ENCODE results near the gene PRB2. TPM values are rescaled to one million over a fixed set of nuclear protein-coding genes. Genes with fewer than 3 reads are reported as not detected.

The PRB2 gene
- total and polyA plus RNA-seq, 12 donors: not detected

DNA sequence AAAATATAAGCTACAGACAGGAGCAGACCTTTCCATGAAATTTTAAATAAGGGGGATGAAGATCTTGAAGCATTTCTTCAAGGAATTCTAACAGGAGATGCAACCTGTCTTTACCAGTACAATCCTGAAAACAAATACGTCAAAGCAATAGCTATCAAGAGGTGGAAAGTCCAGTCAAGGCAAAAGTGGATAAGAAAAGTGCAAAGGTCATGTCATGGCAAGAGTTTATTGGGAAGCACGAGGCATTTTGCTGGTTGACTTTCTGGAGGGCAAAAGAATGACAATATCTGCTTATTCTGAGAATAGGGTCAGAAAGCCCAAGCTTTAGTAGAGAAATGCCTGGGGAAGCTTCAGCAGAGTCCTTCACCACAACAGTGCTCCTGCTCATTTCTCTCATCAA lies 50.9 kb downstream of the PRB2 start:
- intact Hi-C loops (cut with DNase I): no loop called here
- Histone ChIP-seq H3K36me3 (replicated peaks in 1 of 2) (no peaks in the 10 kb centered on the region), H3K4me3 (no peak overlapping the region), H3K27me3 (no peaks in the 10 kb centered on the region), H3K9me3 (replicated peaks in 1 of 3) (no peaks in the 10 kb centered on the region), H3K4me1 (replicated peaks in 1 of 2) (no peaks in the 10 kb centered on the region), H3K27ac (no peak overlapping the region)
- TF ChIP-seq CTCF (IDR thresholded peaks at IDR 0.05) (no peak), POLR2A (IDR thresholded peaks at IDR 0.05) (no peak)
- no peak for DNase-seq
- WGBS, 4 donors: 65 to 82% (median 81%) methylated on average over 2 of the region's 2 CpGs

Other genes with a start within 250 kb of the PRB2 start
- 10 to 100 TPM in 8 of 9 donors, 1 to 10 TPM in 1; 9.1 to 67.4 (median 19.7) TPM for gene SMIM10L1, start 224.4 kb downstream of the PRB2 start, total RNA-seq
- gene SMIM10L1, start 224.4 kb downstream of the PRB2 start, polyA plus RNA-seq: 10 to 100 TPM; 31.9 to 35.4 (median 32.1) TPM
- not detected for gene TAS2R42, start 208.6 kb downstream of the PRB2 start, total RNA-seq
- gene TAS2R42, start 208.6 kb downstream of the PRB2 start, polyA plus RNA-seq: not detected
- gene PRB3, start 125.9 kb downstream of the PRB2 start, total RNA-seq: not detected
- gene PRB3, start 125.9 kb downstream of the PRB2 start, polyA plus RNA-seq: not detected
- gene PRB4, start 85.1 kb downstream of the PRB2 start, total RNA-seq: not detected
- gene PRB4, start 85.1 kb downstream of the PRB2 start, polyA plus RNA-seq: not detected

Data from adrenal gland (tissue), 12 donors.